Caco-2 (cell line): ENCODE data around the gene ZBTB8B. TPM values are rescaled to one million over a fixed set of nuclear protein-coding genes. Genes with fewer than 3 reads are reported as not detected.

Source experiments
- BruUV-seq: library from RNA; stranded (reverse); fragments of 400-500 nt; replicated peaks from 2 replicates; lab custom pipeline; 2021; lab: Mats Ljungman, UMichigan
- CTCF ChIA-PET: fragments of 300-600 bp; sonication (Branson Sonifier 250); formaldehyde crosslinking; loops from one replicate; lab custom pipeline; 2022; ENCODE audit warnings: antibody characterized with exemption; lab: Charles Lee
- POLR2A ChIA-PET: fragments of 300-600 bp; sonication (Branson Sonifier 250); formaldehyde crosslinking; loops from one replicate; lab custom pipeline; 2022; ENCODE audit warnings: antibody characterized with exemption; lab: Charles Lee
- DNase-seq, 2 experiments: peaks; one replicate each; pipeline versions ENCODE4 v3.0.0 to v3.0.0-alpha.2; 2020 to 2022
- H3K27me3 ChIP-seq: replicated peaks from 2 replicates; pipeline ENCODE4 v1.6.0; 2011; ENCODE audit warnings: low read length; ENCODE audit not compliant: control insufficient read depth, insufficient read depth
- H3K36me3 ChIP-seq: 2 replicates; pipeline ENCODE4 v1.5.1; 2011; ENCODE audit warnings: low read length; ENCODE audit not compliant: control insufficient read depth, insufficient read depth
- H3K4me1 ChIP-seq: fragments of 250-450 bp; sonication (Bioruptor Pico); 2 replicates; pipeline ENCODE4 v1.5.1; 2020; ENCODE audit warnings: mild to moderate bottlenecking
- H3K4me3 ChIP-seq: 2 replicates; pipeline ENCODE4 v1.5.1; 2011; ENCODE audit warnings: low read depth, mild to moderate bottlenecking, control low read depth, low read length
- H3K9me3 ChIP-seq: fragments of 250-450 bp; sonication (Bioruptor Pico); 2 replicates; pipeline ENCODE4 v1.5.1; 2020; ENCODE audit warnings: mild to moderate bottlenecking, moderate library complexity
- H3K27ac Mint-ChIP-seq: one replicate; pipeline ENCODE4 v1.8.0; 2022; ENCODE audit warnings: mixed read lengths; ENCODE audit not compliant: unreplicated experiment
- H3K27me3 Mint-ChIP-seq: one replicate; pipeline ENCODE4 v1.8.0; 2022; ENCODE audit warnings: mixed read lengths; ENCODE audit not compliant: insufficient read depth, unreplicated experiment
- H3K36me3 Mint-ChIP-seq: one replicate; pipeline ENCODE4 v1.8.0; 2022; ENCODE audit warnings: mild to moderate bottlenecking, mixed read lengths; ENCODE audit not compliant: insufficient read depth, unreplicated experiment
- H3K4me1 Mint-ChIP-seq: one replicate; pipeline ENCODE4 v1.8.0; 2022; ENCODE audit warnings: low read depth, mixed read lengths; ENCODE audit not compliant: unreplicated experiment
- H3K4me3 Mint-ChIP-seq: one replicate; pipeline ENCODE4 v1.8.0; 2022; ENCODE audit warnings: mild to moderate bottlenecking, moderate library complexity, mixed read lengths; ENCODE audit not compliant: unreplicated experiment
- H3K9me3 Mint-ChIP-seq: one replicate; pipeline ENCODE4 v1.8.0; 2022; ENCODE audit warnings: mixed read lengths; ENCODE audit not compliant: unreplicated experiment
- intact Hi-C: fragments of 100-400 bp; cut with micrococcal nuclease; formaldehyde crosslinking; loops from one replicate; pipeline ENCODE4 v1.10.0; 2022; ENCODE audit not compliant: unreplicated experiment
- total RNA-seq: library from RNA; stranded (reverse); gene quantifications from 2 replicates; pipeline ENCODE4 v1.2.3, GENCODE V29; 2022
- TF ChIP-seq, protein P1 (sequence below), 2 experiments: fragments of 200-600 bp in 1 of 2; IDR thresholded peaks; 1 replicate in 1 of 2; 2 replicates in 1 of 2; pipeline versions ENCODE4 v1.5.1 to v1.8.0; 2011 to 2022; ENCODE audit warnings: antibody characterized with exemption in 1 of 2, control low read depth in 1 of 2, inconsistent platforms in 1 of 2, low read depth in 1 of 2, low read length in 1 of 2, mild to moderate bottlenecking in 1 of 2, moderate library complexity in 1 of 2; ENCODE audit not compliant: insufficient read depth in 1 of 2, severe bottlenecking in 1 of 2, unreplicated experiment in 1 of 2

The ZBTB8B gene
- total RNA-seq, 1 experiment from 2014 or later = not detected

GRCh38 chr1:32464191-32464715 lies 619 bp upstream of the ZBTB8B start:
- intact Hi-C loops = no loop called here
- H3K4me1 Mint-ChIP-seq = no peaks in the 10 kb centered on the region
- POLR2A ChIA-PET = no interaction called here
- no peak overlapping the region for H3K4me3 Mint-ChIP-seq
- peaks cover 3% of the 10 kb centered on the region for H3K27me3 Mint-ChIP-seq
- H3K27ac Mint-ChIP-seq = no peak overlapping the region
- no TSS peak for BruUV-seq
- H3K4me1 ChIP-seq = no peaks in the 10 kb centered on the region
- no peak for DNase-seq
- TF ChIP-seq, protein P1, sequence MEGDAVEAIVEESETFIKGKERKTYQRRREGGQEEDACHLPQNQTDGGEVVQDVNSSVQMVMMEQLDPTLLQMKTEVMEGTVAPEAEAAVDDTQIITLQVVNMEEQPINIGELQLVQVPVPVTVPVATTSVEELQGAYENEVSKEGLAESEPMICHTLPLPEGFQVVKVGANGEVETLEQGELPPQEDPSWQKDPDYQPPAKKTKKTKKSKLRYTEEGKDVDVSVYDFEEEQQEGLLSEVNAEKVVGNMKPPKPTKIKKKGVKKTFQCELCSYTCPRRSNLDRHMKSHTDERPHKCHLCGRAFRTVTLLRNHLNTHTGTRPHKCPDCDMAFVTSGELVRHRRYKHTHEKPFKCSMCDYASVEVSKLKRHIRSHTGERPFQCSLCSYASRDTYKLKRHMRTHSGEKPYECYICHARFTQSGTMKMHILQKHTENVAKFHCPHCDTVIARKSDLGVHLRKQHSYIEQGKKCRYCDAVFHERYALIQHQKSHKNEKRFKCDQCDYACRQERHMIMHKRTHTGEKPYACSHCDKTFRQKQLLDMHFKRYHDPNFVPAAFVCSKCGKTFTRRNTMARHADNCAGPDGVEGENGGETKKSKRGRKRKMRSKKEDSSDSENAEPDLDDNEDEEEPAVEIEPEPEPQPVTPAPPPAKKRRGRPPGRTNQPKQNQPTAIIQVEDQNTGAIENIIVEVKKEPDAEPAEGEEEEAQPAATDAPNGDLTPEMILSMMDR (IDR thresholded peaks at IDR 0.05; ENCODE audit: insufficient read depth in 1 of 2, low read depth in 1 of 2, low read length in 1 of 2, severe bottlenecking in 1 of 2, unreplicated experiment in 1 of 2) = no peak
- H3K36me3 ChIP-seq = no peaks in the 10 kb centered on the region
- no peaks in the 10 kb centered on the region for H3K27me3 ChIP-seq
- no peak overlapping the region for H3K4me3 ChIP-seq
- H3K36me3 Mint-ChIP-seq = no peaks in the 10 kb centered on the region
- peaks cover 3% of the 10 kb centered on the region for H3K9me3 Mint-ChIP-seq
- CTCF ChIA-PET = no interaction called here
- no peaks in the 10 kb centered on the region for H3K9me3 ChIP-seq

DNA sequence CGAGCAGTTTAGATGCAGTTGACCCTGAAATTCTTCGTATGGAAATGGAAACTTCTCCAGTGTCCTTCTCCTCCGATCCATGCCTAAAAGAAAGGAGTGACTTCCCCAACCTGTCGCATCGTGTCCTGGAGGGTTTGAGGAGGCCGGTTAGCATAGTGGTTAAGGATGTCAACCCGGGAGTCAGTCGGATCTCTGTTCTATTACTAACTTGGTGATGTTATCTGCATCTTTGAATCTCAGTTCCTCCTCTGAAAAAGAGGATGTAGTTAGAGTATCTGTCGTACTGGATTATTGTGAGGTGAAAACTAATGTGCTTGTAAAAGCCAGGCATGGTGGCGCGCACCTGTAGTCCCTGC lies 684 bp downstream of the ZBTB8B start:
- Mint-ChIP-seq H3K27ac (no peak overlapping the region), H3K4me1 (no peaks in the 10 kb centered on the region), H3K9me3 (no peaks in the 10 kb centered on the region), H3K4me3 (no peak overlapping the region), H3K27me3 (peaks cover 3% of the 10 kb centered on the region), H3K36me3 (no peaks in the 10 kb centered on the region)
- Histone ChIP-seq H3K4me3 (no peak overlapping the region), H3K36me3 (no peaks in the 10 kb centered on the region), H3K4me1 (no peaks in the 10 kb centered on the region), H3K27me3 (no peaks in the 10 kb centered on the region), H3K9me3 (no peaks in the 10 kb centered on the region)
- DNase-seq = no peak
- intact Hi-C loops = no loop called here
- ChIA-PET CTCF (no interaction called here), POLR2A (no interaction called here)
- TF ChIP-seq, protein P1 (IDR thresholded peaks at IDR 0.05; ENCODE audit: insufficient read depth in 1 of 2, low read depth in 1 of 2, low read length in 1 of 2, severe bottlenecking in 1 of 2, unreplicated experiment in 1 of 2) = no peak
- BruUV-seq = no TSS peak

GRCh38 chr1:32466761-32467160 lies 1.9 kb downstream of the ZBTB8B start:
- Histone ChIP-seq H3K4me3 (no peak overlapping the region), H3K27me3 (no peaks in the 10 kb centered on the region), H3K9me3 (no peaks in the 10 kb centered on the region), H3K36me3 (no peaks in the 10 kb centered on the region), H3K4me1 (no peaks in the 10 kb centered on the region)
- intact Hi-C loops = no loop called here
- H3K4me1 Mint-ChIP-seq = no peaks in the 10 kb centered on the region
- POLR2A ChIA-PET = no interaction called here
- CTCF ChIA-PET = no interaction called here
- H3K27ac Mint-ChIP-seq = no peak overlapping the region
- no peak overlapping the region for H3K4me3 Mint-ChIP-seq
- peaks cover 3% of the 10 kb centered on the region for H3K27me3 Mint-ChIP-seq
- no TSS peak for BruUV-seq
- no peak for DNase-seq
- H3K9me3 Mint-ChIP-seq = no peaks in the 10 kb centered on the region
- TF ChIP-seq, protein P1 (IDR thresholded peaks at IDR 0.05; ENCODE audit: insufficient read depth in 1 of 2, low read depth in 1 of 2, low read length in 1 of 2, severe bottlenecking in 1 of 2, unreplicated experiment in 1 of 2) = no peak
- no peaks in the 10 kb centered on the region for H3K36me3 Mint-ChIP-seq
